Measurements from ENCODE around the gene FAM53B. TPM values are rescaled to one million over a fixed set of nuclear protein-coding genes. Genes with fewer than 3 reads are reported as not detected.
A peak's percentile ranks its signal among the peaks of the same experiment; 100 is the strongest.

FAM53B gene
- total RNA-seq, 2 donors from 2014 or later = 43.3 to 45.2 TPM

DNA sequence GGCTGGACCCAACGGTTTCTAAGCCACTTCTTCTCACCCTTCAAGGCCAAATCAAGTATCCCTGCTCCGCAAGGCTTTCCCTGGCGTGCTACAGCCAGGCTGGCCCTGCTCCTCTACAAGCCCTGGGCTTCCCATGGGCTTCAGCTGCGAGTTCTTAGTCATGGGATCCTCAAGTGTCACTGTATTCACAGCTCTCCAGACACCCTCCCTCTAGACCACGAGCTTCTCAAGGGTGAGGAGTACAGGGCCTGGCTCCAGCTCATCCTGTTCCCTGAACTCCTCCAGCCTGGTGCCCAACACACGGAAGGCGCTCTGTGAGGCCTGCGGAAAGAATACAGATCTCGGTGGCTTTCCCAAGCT is 38.8 kb downstream of the FAM53B start:
- TF ChIP-seq, protein P1, sequence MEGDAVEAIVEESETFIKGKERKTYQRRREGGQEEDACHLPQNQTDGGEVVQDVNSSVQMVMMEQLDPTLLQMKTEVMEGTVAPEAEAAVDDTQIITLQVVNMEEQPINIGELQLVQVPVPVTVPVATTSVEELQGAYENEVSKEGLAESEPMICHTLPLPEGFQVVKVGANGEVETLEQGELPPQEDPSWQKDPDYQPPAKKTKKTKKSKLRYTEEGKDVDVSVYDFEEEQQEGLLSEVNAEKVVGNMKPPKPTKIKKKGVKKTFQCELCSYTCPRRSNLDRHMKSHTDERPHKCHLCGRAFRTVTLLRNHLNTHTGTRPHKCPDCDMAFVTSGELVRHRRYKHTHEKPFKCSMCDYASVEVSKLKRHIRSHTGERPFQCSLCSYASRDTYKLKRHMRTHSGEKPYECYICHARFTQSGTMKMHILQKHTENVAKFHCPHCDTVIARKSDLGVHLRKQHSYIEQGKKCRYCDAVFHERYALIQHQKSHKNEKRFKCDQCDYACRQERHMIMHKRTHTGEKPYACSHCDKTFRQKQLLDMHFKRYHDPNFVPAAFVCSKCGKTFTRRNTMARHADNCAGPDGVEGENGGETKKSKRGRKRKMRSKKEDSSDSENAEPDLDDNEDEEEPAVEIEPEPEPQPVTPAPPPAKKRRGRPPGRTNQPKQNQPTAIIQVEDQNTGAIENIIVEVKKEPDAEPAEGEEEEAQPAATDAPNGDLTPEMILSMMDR (IDR thresholded peaks at IDR 0.05) = no peak
- intact Hi-C loops (cut with DNase I) = no loop called here
- H3K36me3 ChIP-seq = peaks cover 6% of the 10 kb centered on the region
- no peaks in the 10 kb centered on the region for H3K9me3 ChIP-seq
- H3K27ac ChIP-seq = peak overlapping the region; percentile 20
- H3K4me3 ChIP-seq = no peak overlapping the region
- peaks cover 36% of the 10 kb centered on the region for H3K4me1 ChIP-seq
- no peak for DNase-seq
- H3K27me3 ChIP-seq = no peaks in the 10 kb centered on the region
- H3K9ac ChIP-seq (ENCODE audit: low read depth in 2 of 2, low read length in 2 of 2) = peak overlapping the region in 1 of 2 donors; percentile 23

DNA sequence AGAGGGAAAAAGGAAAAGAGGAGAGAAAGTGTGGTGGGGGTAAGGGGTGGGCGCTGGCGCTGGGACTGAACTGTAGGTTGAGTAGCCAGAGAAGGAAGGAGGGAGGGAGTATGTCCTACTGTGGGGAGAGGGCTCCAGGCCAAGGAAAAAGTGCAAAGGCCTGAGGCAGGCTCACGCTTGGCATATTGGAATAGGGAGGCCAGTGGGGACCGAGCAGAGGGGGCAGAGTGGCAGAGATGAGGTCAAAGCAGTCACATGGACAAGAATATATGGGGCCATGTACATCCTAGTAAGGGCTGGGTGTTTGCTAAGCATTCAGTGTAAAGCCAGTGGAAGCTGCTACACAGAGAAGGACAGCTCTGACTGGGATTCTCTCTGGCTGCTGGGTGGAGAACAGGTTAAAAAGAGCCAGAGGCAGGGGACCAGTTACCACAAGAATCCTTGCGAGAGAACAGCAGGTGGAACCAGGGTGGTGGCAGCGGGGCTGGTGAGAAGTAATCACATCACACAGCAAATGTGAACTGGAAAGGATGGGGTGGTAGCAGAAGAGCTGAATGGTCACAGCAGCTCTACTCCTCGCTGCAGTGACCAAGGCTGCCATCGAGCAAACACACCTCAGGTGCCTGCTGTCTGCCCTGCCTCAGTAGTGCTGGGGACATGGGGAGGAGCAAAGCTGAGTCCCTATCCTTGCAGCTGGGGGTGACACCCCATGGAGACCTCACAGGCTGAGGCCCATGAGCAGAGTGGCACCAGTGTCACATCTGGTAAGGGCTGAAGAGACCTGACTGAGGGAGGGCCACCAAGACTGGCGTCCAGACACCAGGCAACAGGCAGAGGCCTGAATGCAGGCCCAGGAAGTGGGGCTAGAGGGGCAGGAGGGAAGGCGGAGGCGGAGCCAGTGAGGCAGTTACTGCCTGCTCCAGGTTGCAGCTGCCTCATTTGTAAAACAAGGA is 39.5 kb downstream of the FAM53B start:
- no peak overlapping the region for H3K4me3 ChIP-seq
- H3K9ac ChIP-seq (ENCODE audit: low read depth in 2 of 2, low read length in 2 of 2) = no peak overlapping the region
- intact Hi-C loops (cut with DNase I) = no loop called here
- DNase-seq = no peak
- peaks cover 29% of the 10 kb centered on the region for H3K4me1 ChIP-seq
- no peaks in the 10 kb centered on the region for H3K27me3 ChIP-seq
- no peak overlapping the region for H3K27ac ChIP-seq
- H3K9me3 ChIP-seq = no peaks in the 10 kb centered on the region
- TF ChIP-seq, protein P1 (IDR thresholded peaks at IDR 0.05) = no peak
- peaks cover 6% of the 10 kb centered on the region for H3K36me3 ChIP-seq

DNA sequence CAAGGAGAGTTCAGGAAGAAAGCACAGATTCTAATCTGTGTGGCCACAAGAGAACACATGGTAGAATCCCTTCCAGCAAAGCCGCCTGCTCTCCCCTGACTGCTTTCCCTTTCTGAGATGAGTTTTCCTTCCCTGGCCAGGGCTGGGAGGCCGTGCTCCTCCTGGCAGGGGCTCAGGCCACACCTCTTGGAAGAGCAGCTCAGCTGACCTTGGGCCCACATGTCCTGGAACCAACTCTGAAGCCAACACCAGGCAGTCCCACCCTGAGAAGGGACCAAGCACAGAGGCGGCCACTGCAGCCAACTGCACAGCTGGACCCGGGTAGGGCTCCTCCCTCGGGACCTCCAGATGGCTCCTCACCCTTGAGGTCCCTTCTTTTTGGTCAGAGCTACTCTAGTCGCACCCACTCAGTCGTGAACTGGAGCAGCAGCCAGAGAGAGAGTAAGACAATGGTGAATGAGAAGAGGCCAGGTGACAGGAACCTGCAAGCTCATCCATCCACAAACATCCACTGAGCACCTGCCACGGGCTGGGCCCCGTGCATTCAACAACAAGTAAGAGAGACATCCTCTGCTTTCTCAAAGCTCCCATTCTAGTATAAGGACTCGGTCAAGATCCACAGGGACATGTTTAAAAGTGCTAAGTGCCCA is 40.3 kb downstream of the FAM53B start:
- TF ChIP-seq, protein P1 (IDR thresholded peaks at IDR 0.05) = no peak
- no peaks in the 10 kb centered on the region for H3K27me3 ChIP-seq
- peak; percentile 58 for DNase-seq
- H3K4me1 ChIP-seq = peaks cover 21% of the 10 kb centered on the region
- H3K27ac ChIP-seq = peak overlapping the region; percentile 63
- peaks cover 6% of the 10 kb centered on the region for H3K36me3 ChIP-seq
- intact Hi-C loops (cut with DNase I) = no loop called here
- no peak overlapping the region for H3K4me3 ChIP-seq
- no peaks in the 10 kb centered on the region for H3K9me3 ChIP-seq
- H3K9ac ChIP-seq (ENCODE audit: low read depth in 2 of 2, low read length in 2 of 2) = peak overlapping the region in 1 of 2 donors; percentile 55

DNA sequence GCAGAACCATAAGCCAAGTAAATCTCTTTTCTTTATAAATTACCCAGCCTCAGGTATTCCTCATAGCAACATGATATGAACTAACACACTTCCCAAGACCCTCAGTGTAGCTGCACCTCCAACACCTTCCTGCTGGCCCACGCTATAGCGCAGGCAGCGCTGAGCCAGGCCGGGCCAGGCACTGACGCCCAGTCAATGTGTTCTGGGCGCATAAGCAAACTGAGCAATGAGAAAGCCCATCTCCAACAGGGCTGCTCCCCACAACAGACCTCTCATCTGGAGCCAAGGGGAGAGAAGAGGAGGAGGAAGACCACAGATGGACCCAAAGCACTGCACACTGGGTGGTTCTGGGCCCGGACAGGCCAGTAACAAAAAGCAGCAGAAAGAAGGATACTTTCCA is 40.8 kb downstream of the FAM53B start:
- H3K27me3 ChIP-seq = no peaks in the 10 kb centered on the region
- TF ChIP-seq, protein P1 (IDR thresholded peaks at IDR 0.05) = no peak
- H3K4me1 ChIP-seq = peaks cover 16% of the 10 kb centered on the region
- peak overlapping the region in 1 of 2 donors; percentile 55 for H3K9ac ChIP-seq (ENCODE audit: low read depth in 2 of 2, low read length in 2 of 2)
- H3K9me3 ChIP-seq = no peaks in the 10 kb centered on the region
- intact Hi-C loops (cut with DNase I) = no loop called here
- H3K4me3 ChIP-seq = no peak overlapping the region
- H3K27ac ChIP-seq = peak overlapping the region; percentile 63
- DNase-seq = no peak
- H3K36me3 ChIP-seq = peaks cover 6% of the 10 kb centered on the region

DNA sequence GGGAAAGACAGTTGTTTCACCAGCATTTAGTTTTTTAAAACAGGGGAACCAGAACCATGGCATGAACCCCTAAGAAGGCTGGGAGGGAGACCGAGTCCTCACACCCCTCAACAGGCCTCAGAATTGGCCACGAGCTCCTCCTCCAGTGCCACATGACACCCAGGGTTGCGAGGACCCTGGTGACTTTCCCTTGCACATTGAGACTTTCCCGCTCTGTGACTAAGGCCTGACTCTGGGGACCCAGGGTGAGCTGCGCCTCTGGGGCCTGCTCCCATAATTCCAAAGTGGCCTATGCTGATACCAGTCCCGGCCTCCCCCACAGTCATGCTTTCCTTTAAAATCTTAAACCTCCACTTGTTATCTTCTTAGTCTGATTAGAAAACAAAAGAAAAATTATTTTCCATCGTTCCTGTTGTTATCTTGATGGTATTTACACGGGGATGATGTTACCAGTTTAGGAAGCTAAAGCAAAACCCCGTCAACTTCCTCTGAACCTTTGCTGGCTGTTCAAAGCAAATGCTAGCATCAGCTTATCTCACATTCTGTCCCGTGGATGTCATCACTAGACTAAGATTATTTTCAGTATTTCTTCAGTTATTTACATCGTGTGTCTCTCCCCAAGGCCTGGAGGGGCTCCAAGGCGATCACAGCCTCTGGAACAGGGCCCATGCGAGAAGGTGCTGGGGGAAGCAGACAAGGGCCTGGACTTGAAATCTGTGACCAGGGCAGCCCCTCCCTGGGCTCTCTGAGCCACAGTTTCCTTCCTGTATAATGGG is 42.1 kb downstream of the FAM53B start:
- Histone ChIP-seq H3K27me3 (no peaks in the 10 kb centered on the region), H3K36me3 (peaks cover 6% of the 10 kb centered on the region), H3K4me3 (no peak overlapping the region), H3K27ac (peak overlapping the region; percentile 63), H3K9me3 (no peaks in the 10 kb centered on the region), H3K4me1 (peaks cover 6% of the 10 kb centered on the region), H3K9ac (ENCODE audit: low read depth in 2 of 2, low read length in 2 of 2) (peak overlapping the region in 1 of 2 donors; percentile 51)
- intact Hi-C loops (cut with DNase I) = no loop called here
- TF ChIP-seq, protein P1 (IDR thresholded peaks at IDR 0.05) = no peak
- no peak for DNase-seq

Data from colonic mucosa (tissue), 4 donors.